ENCODE measurements around the gene LAMP5.

GRCh38 chr20:9515741-9516233 is 1.4 kb downstream of the LAMP5 start:
- TF ChIP-seq CTCF (conservative IDR thresholded peaks at IDR 0.05; ENCODE audit: low read depth in 2 of 2): no peak
- TF ChIP-seq, protein P1, sequence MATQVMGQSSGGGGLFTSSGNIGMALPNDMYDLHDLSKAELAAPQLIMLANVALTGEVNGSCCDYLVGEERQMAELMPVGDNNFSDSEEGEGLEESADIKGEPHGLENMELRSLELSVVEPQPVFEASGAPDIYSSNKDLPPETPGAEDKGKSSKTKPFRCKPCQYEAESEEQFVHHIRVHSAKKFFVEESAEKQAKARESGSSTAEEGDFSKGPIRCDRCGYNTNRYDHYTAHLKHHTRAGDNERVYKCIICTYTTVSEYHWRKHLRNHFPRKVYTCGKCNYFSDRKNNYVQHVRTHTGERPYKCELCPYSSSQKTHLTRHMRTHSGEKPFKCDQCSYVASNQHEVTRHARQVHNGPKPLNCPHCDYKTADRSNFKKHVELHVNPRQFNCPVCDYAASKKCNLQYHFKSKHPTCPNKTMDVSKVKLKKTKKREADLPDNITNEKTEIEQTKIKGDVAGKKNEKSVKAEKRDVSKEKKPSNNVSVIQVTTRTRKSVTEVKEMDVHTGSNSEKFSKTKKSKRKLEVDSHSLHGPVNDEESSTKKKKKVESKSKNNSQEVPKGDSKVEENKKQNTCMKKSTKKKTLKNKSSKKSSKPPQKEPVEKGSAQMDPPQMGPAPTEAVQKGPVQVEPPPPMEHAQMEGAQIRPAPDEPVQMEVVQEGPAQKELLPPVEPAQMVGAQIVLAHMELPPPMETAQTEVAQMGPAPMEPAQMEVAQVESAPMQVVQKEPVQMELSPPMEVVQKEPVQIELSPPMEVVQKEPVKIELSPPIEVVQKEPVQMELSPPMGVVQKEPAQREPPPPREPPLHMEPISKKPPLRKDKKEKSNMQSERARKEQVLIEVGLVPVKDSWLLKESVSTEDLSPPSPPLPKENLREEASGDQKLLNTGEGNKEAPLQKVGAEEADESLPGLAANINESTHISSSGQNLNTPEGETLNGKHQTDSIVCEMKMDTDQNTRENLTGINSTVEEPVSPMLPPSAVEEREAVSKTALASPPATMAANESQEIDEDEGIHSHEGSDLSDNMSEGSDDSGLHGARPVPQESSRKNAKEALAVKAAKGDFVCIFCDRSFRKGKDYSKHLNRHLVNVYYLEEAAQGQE (IDR thresholded peaks at IDR 0.05; ENCODE audit: unreplicated experiment): no peak
- TF ChIP-seq ZNF114 (CRISPR knock-in tag; IDR thresholded peaks at IDR 0.05): no peak
- no peak for TF ChIP-seq ZNF331 (CRISPR knock-in tag; IDR thresholded peaks at IDR 0.05; ENCODE audit: low read depth)
- TF ChIP-seq EZH2phosphoT487 (IDR thresholded peaks at IDR 0.05; ENCODE audit: unreplicated experiment): peak; percentile 11
- no peak for TF ChIP-seq JUNB (IDR thresholded peaks at IDR 0.05; ENCODE audit: unreplicated experiment)
- peak; percentile 84 for TF ChIP-seq EZH2 (IDR thresholded peaks at IDR 0.05; ENCODE audit: low read depth, unreplicated experiment)
- TF ChIP-seq ETS1 (IDR thresholded peaks at IDR 0.05): no peak
- no peak for TF ChIP-seq POLR2AphosphoS5 (IDR thresholded peaks at IDR 0.05; ENCODE audit: low read depth)

Data from GM23338 (cell line).